Stimulated activated CD4-positive, alpha-beta T cell treated with anti-CD3 and anti-CD28 coated beads, TNF-alpha, amount 100 ng/mL, for 24 hours (primary cell): ENCODE data around the gene SLC35E3.

Source experiments
- DNase-seq, 3 experiments: peaks; one replicate each; pipeline ENCODE4 v3.0.0-alpha.2; 2020; ENCODE audit warnings: low read depth in 3 of 3

SLC35E3 gene

DNA sequence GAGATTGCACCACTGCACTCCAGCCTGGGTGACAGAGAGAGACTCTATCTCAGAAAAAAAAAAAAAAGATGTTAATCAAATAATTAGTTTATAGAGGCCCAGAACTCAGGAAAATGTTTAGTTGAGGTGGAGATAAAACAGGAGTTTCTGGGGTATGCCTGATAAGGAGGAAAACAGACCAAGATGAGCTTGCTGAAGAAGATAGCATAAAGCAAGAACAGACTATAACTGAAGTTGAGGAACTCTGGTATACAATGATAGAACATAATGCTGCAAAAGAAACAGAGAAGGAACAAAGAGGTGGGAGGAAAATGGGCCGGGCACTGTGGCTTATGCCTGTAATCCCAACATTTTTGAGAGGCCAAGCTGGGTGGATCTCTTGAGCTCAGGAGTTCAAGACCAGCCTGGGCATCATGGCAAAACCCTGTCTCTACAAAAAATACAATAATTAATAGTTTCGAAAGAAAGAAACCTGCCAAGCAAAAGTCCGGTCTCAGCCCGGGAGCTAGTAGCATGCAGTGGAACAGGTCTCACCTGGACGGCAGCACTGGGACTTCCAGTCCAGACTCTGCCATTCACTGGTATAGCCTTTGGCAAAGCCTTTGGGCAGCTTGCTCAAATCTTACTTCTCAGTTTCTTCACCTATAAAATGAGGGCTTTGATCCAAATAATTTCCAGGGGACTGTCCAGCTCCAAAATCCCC lies 25.4 kb downstream of the SLC35E3 start:
- DNase-seq, result no peak

DNA sequence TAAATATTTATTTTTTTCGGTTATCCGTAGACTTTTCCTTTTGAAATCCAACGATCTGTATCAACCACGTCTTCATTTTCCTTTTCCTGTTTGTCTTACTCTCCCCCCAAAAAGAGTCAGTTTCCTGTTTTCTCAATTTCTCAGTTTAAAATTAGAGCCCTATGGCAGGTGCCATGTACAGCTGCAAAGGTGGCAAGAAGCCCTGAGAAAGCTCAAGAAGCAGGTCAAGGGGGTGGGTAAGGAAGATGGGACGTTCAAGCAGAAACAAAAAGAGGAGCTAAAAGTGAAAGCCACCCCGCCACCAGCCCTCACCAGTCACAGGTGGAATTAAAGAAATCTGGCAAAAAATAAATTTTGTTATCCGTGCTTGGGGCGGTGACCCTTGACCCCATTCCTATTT lies 26.7 kb downstream of the SLC35E3 start:
- DNase-seq, result no peak

DNA sequence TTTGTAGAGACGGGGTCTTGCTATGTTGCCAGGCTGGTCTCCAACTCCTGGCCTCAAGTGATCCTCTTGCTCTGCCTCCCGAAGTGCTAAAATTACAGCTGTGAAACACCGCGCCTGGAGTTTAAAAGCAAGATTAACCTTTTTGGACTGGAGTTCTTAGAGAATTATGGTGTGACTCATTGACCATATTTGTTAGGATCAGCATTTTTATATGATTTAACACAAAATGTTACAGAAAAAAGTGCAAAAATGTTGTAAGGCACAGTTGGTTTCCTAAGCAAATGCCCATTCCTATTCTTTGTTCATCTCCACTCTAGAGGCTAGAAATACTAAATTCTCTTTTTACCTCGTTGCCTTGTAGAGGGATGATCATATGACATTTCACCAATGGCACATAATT lies 27.6 kb downstream of the SLC35E3 start:
- DNase-seq, result no peak

DNA sequence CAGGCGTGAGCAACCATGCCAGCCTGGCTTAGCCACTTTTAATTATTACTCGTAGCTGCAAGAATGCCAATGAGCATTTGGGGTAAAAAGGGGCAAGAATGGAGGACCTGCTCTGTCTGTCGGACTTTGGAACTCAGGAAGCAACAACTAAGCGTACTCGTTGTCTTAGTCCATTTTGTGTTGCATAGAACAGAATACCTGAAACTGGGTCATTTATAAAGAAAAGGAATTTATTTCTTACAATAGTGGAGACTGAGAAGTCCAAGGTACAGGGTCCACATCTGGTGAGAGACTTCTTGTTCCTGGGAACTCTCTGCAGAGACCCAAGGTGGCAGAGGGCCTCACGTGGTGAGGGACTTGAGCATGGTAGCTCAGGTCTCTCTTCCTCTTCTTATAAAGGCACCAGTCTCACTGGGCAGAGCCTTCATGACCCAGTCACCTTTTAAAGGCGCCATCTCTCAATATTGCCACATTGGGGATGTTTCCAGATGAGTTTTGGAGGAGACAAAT lies 29.2 kb downstream of the SLC35E3 start:
- DNase-seq, result no peak

DNA sequence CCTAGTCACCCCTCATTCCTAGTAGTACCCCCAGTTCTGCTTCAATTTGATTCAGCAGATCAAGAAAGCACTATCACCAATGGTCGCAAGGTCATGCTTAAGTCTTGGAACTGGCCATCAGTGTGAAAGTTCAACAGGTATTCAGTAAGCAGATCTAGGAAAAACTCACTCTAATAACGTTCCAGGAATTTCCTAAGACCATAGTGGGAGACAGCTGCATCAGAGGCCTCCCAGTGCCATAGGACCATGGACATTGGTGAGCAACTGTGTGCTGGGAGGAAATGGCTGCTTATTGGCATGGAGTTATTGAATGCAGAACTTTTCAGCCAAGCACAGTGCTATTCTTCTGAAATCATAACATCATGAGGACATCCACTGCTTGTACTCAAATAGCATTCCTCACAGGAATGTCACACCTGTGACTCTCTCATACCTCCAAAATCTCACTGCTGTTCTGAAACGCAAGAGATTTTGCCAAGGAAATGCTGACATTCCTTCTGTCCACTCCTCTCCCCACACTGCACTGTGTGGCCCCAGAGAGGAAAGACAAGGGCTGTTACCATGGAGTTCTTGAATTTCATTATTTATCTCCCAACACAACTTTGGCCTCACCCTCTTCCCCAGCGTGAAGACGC lies 31.1 kb downstream of the SLC35E3 start:
- no peak for DNase-seq

DNA sequence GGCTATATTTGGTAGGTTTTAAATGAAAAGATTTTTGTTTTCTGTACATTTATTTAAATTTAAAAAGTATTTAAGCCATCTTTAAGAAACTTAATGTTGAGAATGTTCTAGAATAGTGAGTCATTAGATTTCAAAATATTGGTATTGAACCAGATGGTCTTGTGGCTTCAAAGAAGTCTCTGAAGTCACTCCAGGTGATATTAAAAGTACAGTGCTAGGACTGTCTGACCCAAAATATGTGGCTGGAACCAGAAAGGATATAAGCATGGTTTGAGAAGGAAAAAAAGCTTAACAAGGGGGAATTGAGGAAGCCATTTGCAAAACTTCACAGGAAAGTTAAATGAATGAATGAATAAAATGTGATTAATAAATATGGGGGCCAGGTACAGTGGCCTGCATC lies 33.3 kb downstream of the SLC35E3 start:
- DNase-seq, result no peak

DNA sequence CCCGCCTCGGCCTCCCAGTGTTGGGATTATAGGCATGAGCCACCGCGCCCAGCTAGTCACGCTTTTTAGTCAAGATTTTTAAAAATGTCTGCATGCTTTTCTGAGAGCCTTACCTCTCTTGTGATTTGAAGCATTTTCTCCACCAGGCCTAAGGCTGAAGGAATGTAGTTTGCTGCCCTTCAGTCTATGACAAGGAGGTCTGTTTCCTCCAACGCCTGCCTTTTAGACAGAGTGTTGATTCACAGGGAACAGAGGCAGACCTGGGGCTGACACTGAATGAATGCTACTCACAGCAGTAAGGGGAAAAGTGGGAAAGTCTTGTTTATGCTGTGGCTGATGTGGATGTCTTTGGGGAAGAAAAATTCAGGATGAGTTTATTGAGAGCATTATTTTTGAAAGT lies 34.8 kb downstream of the SLC35E3 start:
- DNase-seq, result no peak

DNA sequence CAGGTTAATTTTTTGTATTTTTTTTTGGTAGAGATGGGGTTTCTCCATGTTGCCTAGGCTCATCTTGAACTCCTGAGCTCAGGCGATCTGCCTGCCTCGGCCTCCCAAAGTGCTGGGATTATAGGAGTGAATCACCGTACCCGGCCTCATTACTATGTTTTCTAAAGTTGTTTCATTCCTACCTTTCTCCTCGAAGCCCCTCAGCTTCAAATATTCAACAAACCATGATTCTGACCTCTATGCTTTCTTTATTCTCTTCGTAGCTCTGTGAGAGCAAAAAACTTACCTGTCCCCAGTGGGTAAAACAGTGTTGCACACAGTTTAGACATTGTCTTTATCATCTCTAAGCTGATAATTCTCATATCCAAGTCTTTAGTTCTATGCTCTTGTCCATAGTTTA lies 35.8 kb downstream of the SLC35E3 start:
- DNase-seq, result no peak

DNA sequence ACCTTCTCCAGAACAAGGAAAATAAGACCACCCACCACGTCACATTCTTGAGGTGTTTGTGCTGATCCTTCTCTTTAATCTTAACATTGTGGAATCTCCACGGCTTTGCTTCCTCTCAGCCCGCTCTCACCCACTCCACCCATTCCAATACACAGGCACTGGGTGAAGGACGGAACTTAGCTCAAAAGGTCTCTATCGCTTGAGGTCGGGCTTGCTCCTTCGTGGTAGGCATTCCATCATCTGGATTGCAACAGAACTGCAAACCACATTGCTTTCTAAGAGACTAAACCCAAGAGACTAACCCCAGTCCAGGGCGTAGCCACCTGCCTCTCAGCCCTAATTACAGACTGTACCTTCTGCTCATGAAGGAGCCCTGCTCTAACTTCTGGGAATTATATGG lies 38.0 kb downstream of the SLC35E3 start:
- DNase-seq, result no peak

DNA sequence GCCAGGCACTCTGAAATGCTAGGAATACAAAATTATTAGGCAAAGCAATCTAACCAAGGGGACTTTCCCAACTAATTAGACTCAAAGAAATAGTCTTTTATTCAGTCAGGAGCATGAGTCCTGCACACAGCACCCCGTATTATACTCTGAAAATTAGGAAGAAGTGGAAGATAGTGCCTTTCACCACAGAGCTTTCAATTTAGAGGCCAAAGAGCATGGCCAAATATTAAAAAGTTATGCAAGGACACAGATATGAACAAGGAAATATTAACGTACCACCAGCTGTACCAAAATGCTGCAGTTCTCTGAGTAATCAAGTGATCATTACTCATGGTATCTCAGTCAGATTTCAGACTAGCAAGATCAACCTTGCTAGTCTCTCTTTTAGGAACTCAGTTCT lies 39.4 kb downstream of the SLC35E3 start:
- no peak for DNase-seq

DNA sequence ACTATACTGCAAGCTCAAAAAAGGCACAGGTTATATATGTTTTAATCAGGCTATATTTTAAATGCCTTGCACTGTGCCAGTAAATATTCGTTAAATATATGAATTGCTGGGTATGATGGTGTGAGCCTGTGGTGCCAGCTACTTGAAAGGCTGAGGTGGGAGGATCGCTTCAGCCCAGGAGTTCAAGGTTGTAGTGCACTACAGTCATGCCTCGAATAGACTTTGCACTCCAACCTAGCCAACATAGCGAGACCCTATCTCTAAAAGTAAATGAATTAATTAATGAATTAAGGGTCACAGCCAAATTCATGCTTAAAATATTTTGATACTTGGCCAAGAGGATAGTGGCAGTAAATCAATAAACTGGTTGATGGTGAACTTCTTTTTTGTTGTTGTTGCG lies 39.8 kb downstream of the SLC35E3 start:
- DNase-seq, result no peak

DNA sequence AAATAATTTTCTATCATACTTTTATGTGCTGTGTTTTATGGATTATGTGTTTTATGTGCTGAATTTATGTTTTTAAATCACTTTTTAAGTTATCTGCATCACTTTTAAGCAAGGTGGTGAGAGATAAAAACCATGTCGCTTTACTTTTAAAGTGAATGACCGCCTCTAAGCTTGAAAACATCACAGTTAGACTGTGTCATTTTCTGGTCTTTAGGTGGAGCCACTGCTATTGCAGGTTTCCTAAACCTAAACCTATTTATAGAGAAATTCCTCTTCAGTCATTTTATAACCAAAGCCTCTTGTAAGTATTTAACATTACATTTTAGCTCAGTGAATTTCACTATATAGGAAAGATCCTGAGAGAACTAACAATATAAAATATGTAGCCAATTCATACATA lies 41.0 kb downstream of the SLC35E3 start:
- DNase-seq, result no peak

DNA sequence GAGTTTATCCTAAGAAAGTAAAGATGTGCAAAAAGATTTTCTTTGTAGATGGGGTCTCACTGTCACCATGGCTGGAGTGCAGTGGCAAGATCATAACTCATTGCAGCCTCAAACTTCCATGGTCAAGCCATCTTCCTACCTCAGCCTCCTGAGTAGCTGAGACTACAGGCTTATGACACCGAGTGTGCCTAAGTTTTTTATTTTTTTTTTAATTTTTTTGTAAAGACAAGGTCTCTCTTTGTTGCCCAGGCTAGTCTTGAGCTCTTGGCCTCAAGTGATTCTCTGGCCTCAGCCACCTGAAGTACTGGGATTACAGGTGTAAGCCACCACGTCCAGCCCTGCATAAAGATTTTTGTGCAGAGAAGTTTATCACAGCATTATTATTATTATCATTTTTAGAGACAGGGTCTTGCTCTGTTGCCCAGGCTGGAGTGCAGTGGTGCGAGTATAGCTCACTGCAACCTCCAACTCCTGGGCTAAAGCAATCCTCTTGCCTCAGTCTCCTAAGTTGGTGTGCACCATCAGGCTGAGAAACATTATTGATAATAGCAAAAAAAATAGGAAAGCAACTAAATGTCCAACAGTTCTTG lies 42.7 kb downstream of the SLC35E3 start:
- no peak for DNase-seq

DNA sequence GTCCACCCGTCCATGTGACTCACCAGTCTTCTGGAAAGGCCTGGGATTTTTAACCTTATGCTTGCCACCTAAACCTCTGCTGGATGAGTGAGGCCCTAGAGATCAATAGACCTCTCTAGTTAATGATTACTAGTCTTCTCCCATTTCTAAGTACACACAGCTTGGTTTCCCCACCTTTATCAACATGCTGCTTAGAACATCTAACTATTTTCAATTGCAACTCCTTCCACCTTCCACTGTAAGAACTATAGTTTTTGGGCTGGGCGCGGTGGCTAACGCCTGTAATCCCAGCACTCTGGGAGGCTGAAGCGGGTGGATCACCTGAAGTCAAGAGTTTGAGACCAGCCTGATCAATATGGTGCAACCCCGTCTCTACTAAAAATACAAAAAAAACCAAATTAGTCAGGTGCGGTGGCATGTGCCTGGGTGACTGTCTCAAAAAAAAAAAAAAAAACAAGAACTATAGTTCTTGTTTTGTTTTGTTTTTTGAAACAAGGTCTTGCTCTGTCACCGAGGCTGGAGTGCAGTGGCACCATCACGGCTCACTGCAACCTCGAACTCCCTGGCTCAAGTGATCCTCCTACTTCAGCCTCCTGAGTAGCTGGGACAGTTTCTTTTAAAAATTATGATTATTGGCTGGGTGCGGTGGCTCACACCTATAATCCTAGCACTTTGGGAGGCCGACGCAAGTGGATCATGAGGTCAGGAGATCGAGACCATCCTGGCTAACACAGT lies 43.3 kb downstream of the SLC35E3 start:
- no peak for DNase-seq

DNA sequence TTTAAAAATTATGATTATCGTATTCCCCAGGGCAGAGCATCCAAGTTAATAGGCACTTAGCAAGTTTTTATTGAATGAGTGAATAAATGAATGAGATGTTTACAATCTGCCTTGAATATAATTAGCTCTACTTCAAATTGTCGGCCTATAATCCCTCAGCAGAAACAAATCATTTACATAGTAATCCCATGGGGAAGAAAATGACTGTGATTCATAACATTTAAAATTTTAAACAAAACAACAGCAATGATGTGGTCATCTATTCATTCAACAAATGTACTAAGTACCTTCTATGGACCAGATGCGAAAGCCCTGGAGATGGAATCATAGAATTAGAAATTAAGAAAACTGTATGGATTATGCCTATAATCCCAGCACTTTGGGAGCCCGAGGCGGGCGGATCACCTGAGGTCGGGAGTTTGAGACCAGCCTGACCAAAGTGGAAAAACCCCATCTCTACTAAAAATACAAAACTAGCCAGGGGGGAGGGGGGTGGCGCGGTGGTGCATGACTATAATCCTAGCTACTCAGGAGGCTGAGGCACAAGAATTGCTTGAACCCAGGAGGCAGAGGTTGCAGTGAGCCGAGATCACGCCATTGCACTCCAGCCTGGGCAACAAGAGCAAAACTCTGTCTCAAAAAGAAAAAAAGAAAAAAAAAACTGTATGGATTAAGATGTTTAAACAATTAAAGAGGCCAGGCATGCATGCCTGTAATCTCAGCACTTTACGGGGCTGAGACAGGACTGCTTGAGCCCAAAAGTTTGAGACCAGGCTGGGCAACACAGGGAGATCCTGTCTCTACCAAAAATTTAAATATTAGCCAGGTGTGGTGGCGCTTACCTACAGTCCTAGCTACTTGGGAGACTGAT lies 44.3 kb downstream of the SLC35E3 start:
- DNase-seq, result no peak

DNA sequence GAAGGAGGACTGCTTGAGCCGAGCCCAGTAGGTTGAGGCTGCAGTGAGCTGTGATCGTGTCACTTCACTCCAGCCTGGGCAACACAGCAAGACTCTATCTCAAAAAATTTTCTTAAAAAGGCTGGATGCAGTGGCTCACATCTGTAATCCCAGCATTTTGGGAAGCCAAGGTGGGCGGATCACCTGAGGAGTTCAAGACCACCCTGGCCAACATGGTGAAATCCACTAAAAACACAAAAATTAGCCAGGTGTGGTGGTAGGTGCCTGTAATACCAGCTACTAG lies 44.9 kb downstream of the SLC35E3 start:
- DNase-seq, result no peak

DNA sequence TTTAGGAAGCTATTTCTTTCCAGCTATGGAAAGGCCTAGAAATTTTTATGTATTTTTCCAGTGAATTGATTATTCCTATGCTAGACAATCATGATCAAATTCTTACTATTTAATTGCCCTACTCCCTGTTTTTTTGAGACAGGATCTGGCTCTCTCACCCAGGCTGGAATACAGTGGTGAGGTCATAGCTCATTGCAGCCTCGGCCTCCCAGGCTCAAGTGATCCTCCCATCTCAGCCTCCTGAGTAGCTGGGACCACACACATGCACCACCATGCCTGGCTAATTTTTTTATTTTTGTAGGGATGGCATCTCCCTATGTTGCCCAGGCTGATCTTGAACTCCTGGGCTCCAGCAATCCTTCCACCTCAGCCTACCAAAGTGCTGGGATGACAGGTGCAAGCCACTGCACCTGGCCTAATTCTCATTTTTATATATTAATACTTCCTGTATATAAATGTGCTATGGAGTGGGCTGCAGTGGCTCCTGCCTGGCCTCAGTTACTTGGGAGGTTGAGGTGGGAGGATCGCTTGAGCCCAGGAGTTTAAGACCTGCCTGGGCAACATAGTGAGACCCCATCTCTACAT lies 46.0 kb downstream of the SLC35E3 start:
- no peak for DNase-seq

DNA sequence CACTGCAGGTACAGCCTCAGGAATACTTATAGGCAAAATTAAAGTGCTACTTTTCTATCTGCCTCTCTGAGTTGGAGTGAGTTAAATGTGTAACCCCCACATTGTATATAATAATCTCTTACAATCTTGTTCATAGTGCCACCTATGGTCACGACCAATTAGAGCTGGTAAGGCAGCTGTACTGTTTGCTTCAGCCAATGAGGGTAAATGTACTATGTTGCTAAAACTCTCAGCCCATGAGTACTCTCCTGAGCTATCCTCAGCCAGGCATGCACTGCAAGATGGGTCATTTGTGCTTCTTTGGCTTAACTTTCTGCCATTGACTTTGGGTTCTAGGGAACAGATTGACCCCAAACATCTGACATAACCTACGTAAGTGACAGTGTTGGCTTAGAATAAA lies 47.0 kb downstream of the SLC35E3 start:
- no peak for DNase-seq

DNA sequence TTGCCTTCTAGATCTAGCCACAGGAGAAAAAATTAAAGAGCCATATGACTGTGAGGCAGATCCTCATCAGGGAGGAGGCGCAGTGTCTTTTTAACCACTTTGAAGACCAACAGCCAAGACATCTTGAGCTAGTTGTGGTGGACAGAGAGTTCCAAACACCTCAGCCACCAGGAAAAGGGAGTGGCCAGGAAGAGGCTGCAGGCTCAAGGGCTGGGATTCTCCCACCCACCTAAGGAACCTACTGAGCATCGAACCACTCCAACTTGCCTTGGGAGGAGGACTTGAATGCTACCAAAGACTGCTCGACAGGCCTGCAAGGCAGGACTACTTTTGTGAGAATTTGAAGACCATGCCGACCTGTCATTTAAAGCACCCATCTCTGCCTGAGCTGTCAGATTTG lies 47.5 kb downstream of the SLC35E3 start:
- no peak for DNase-seq

DNA sequence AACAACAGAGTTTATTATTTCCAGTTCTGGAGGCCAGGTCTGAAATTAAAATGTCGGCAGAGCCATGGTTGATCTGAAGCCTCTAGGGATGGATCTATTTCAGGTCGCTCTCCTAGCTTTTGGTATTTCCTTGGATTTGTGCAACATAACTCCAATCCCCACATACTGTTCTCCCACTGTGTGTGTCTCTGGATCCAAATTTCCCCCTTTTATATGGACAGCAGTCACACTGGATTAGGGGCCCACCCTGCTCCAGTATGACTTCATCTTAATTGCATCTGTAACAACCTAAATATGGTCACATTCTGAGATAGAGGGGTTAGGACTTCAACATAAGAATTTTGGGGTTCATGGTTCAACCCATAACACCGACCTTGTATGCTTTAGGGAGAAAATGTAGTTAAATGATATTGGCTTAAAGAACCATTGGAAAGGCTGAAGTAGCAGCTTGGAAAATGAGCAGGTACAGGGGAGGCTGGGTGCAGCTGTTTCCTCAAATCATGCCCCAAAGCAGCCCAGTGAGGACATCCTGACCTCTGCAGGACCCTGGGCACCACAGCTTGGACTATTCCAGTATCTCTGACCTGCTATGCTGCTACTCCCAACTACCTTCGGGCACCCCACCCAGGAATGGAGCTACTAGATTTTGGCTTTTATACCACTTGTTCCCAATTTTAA lies 48.1 kb downstream of the SLC35E3 start:
- DNase-seq, result no peak
